Adipocyte (in vitro differentiated cells): Measurements from ENCODE around the gene PRKCA.

ENCODE experiments used
- DNase-seq: peaks from one replicate; pipeline ENCODE4 v3.0.0-alpha.2; 2015; ENCODE audit warnings: low read depth
- H3K27me3 ChIP-seq: replicated peaks from 2 replicates; pipeline ENCODE4 v1.7.0; 2013; ENCODE audit warnings: mild to moderate bottlenecking, low read length, moderate library complexity; ENCODE audit not compliant: control insufficient read depth, insufficient read depth
- H3K36me3 ChIP-seq: 2 replicates; pipeline ENCODE4 v1.7.0; 2013; ENCODE audit warnings: low read length, mild to moderate bottlenecking, moderate library complexity; ENCODE audit not compliant: control insufficient read depth, insufficient read depth, severe bottlenecking
- H3K4me1 ChIP-seq: 2 replicates; pipeline ENCODE4 v1.7.0; 2013; ENCODE audit warnings: mild to moderate bottlenecking, low read length, moderate library complexity; ENCODE audit not compliant: control insufficient read depth, insufficient read depth
- H3K4me3 ChIP-seq: 2 replicates; pipeline ENCODE4 v1.7.0; 2013; ENCODE audit warnings: mild to moderate bottlenecking, low read length, moderate library complexity
- H3K9ac ChIP-seq: 2 replicates; pipeline ENCODE4 v1.7.0; 2013; ENCODE audit warnings: mild to moderate bottlenecking, low read length, moderate library complexity
- H3K9me3 ChIP-seq: 2 replicates; pipeline ENCODE4 v1.7.0; 2013; ENCODE audit warnings: mild to moderate bottlenecking, low read length, moderate library complexity; ENCODE audit not compliant: control insufficient read depth

The PRKCA gene

GRCh38 chr17:66406701-66407644 lies 104.6 kb downstream of the PRKCA start:
- Histone ChIP-seq H3K4me1 (peaks cover 11% of the 10 kb centered on the region), H3K27me3 (no peaks in the 10 kb centered on the region)
- no peak for DNase-seq

GRCh38 chr17:66407864-66408263 lies 105.5 kb downstream of the PRKCA start:
- Histone ChIP-seq H3K4me3 (no peak overlapping the region), H3K4me1 (peaks cover 9% of the 10 kb centered on the region)
- DNase-seq: no peak

More at GRCh38 chr17:66406701-66407644, 104.6 kb downstream of the PRKCA start:
- H3K4me3 ChIP-seq: no peak overlapping the region
- no peak overlapping the region for H3K9ac ChIP-seq
- H3K36me3 ChIP-seq: no peaks in the 10 kb centered on the region
- H3K9me3 ChIP-seq: no peaks in the 10 kb centered on the region

GRCh38 chr17:66411520-66411919 lies 109.1 kb downstream of the PRKCA start:
- DNase-seq: no peak
- H3K4me3 ChIP-seq: no peak overlapping the region
- H3K27me3 ChIP-seq: no peaks in the 10 kb centered on the region
- no peaks in the 10 kb centered on the region for H3K9me3 ChIP-seq
- no peaks in the 10 kb centered on the region for H3K36me3 ChIP-seq
- H3K4me1 ChIP-seq: no peaks in the 10 kb centered on the region
- H3K9ac ChIP-seq: no peak overlapping the region

More at GRCh38 chr17:66407864-66408263, 105.5 kb downstream of the PRKCA start:
- Histone ChIP-seq H3K9me3 (no peaks in the 10 kb centered on the region), H3K9ac (no peak overlapping the region), H3K36me3 (no peaks in the 10 kb centered on the region), H3K27me3 (no peaks in the 10 kb centered on the region)

- Histone ChIP-seq H3K36me3 (no peaks in the 10 kb centered on the region), H3K9me3 (no peaks in the 10 kb centered on the region), H3K27me3 (no peaks in the 10 kb centered on the region), H3K9ac (no peak overlapping the region), H3K4me1 (no peaks in the 10 kb centered on the region), H3K4me3 (no peak overlapping the region)
- DNase-seq: no peak
Observed at GRCh38 chr17:66412857-66413558, 110.6 kb downstream of the PRKCA start.

- DNase-seq: no peak
- H3K9ac ChIP-seq: no peak overlapping the region
- H3K4me3 ChIP-seq: no peak overlapping the region
- H3K36me3 ChIP-seq: no peaks in the 10 kb centered on the region
- H3K4me1 ChIP-seq: no peaks in the 10 kb centered on the region
- no peaks in the 10 kb centered on the region for H3K9me3 ChIP-seq
- no peaks in the 10 kb centered on the region for H3K27me3 ChIP-seq
Observed at GRCh38 chr17:66413559-66414520, 111.4 kb downstream of the PRKCA start.

- Histone ChIP-seq H3K4me3 (no peak overlapping the region), H3K9ac (no peak overlapping the region)
Observed at GRCh38 chr17:66414561-66415175, 112.3 kb downstream of the PRKCA start.

GRCh38 chr17:66415366-66416206 lies 113.2 kb downstream of the PRKCA start:
- Histone ChIP-seq H3K4me1 (no peaks in the 10 kb centered on the region), H3K9me3 (no peaks in the 10 kb centered on the region), H3K27me3 (no peaks in the 10 kb centered on the region), H3K36me3 (no peaks in the 10 kb centered on the region), H3K9ac (no peak overlapping the region), H3K4me3 (no peak overlapping the region)
- no peak for DNase-seq

More at GRCh38 chr17:66414561-66415175, 112.3 kb downstream of the PRKCA start:
- no peaks in the 10 kb centered on the region for H3K4me1 ChIP-seq
- H3K36me3 ChIP-seq: no peaks in the 10 kb centered on the region
- H3K9me3 ChIP-seq: no peaks in the 10 kb centered on the region
- DNase-seq: no peak
- H3K27me3 ChIP-seq: no peaks in the 10 kb centered on the region

GRCh38 chr17:66416207-66416940 lies 114.0 kb downstream of the PRKCA start:
- no peak overlapping the region for H3K9ac ChIP-seq
- no peak for DNase-seq
- H3K27me3 ChIP-seq: no peaks in the 10 kb centered on the region
- peaks cover 5% of the 10 kb centered on the region for H3K4me1 ChIP-seq
- no peaks in the 10 kb centered on the region for H3K9me3 ChIP-seq
- H3K36me3 ChIP-seq: no peaks in the 10 kb centered on the region
- H3K4me3 ChIP-seq: no peak overlapping the region

- Histone ChIP-seq H3K4me3 (no peak overlapping the region), H3K9ac (no peak overlapping the region), H3K4me1 (peaks cover 7% of the 10 kb centered on the region), H3K9me3 (no peaks in the 10 kb centered on the region), H3K27me3 (no peaks in the 10 kb centered on the region), H3K36me3 (no peaks in the 10 kb centered on the region)
- no peak for DNase-seq
Observed at GRCh38 chr17:66417300-66417719, 114.9 kb downstream of the PRKCA start.
